ENCODE results near the gene SMARCD3.

GRCh38 chr7:151240942-151241754 is 7.3 kb downstream of the SMARCD3 start:
- TF ChIP-seq CTCF (IDR thresholded peaks at IDR 0.05; ENCODE audit: low read depth, low read length) (no peak), EZH2phosphoT487 (IDR thresholded peaks at IDR 0.05; ENCODE audit: low read depth) (no peak)

All from OCI-LY3 (cell line).